K562 (cell line): ENCODE results near the gene PAAF1. TPM values are rescaled to one million over a fixed set of nuclear protein-coding genes. Genes with fewer than 3 reads are reported as not detected.

Source experiments
- FOXA1 ChIP-seq: fragments of 450-650 bp; IDR thresholded peaks from 2 replicates; pipeline ENCODE4 v1.6.1; 2016; ENCODE audit warnings: mild to moderate bottlenecking, borderline replicate concordance
- FOXM1 ChIP-seq, 2 experiments: fragments of 450-650 bp in 1 of 2; sonication (generic) in 1 of 2; formaldehyde crosslinking in 1 of 2; IDR thresholded peaks; 2 replicates each; pipeline versions ENCODE4 v1.6.1 to v1.9.0; 2017 to 2022; ENCODE audit warnings: low read depth in 2 of 2, mild to moderate bottlenecking in 2 of 2, missing genetic modification reagents in 1 of 2, moderate library complexity in 1 of 2
- GATAD2A ChIP-seq: fragments of 450-650 bp; IDR thresholded peaks from 2 replicates; pipeline ENCODE4 v1.6.1; 2017
- GTF2E2 ChIP-seq: fragments of 200-800 bp; sonication (Bioruptor generic); IDR thresholded peaks from 2 replicates; pipeline ENCODE4 v1.6.1; 2016; ENCODE audit warnings: missing genetic modification characterization, missing compliant biosample characterization
- HDAC1 ChIP-seq, 2 experiments: fragments of 450-650 bp; IDR thresholded peaks; 2 replicates each; pipeline ENCODE4 v1.6.1; 2016 to 2017; ENCODE audit warnings: inconsistent platforms in 1 of 2, mild to moderate bottlenecking in 1 of 2, moderate library complexity in 1 of 2
- KDM1A ChIP-seq, 2 experiments: fragments of 450-650 bp; IDR thresholded peaks; 2 replicates each; pipeline ENCODE4 v1.6.1; 2016; ENCODE audit warnings: mild to moderate bottlenecking in 2 of 2
- KLF16 ChIP-seq: IDR thresholded peaks from 2 replicates; pipeline ENCODE4 v1.6.1; 2016; ENCODE audit warnings: antibody characterized with exemption
- MAFG ChIP-seq: fragments of 450-650 bp; conservative IDR thresholded peaks from 2 replicates; pipeline ENCODE4 v1.6.1; 2016; ENCODE audit warnings: missing genetic modification characterization, missing compliant biosample characterization
- MNT ChIP-seq, 2 experiments: fragments of 450-650 bp; conservative IDR thresholded peaks; 2 replicates each; pipeline ENCODE4 v1.6.1; 2017; ENCODE audit warnings: mild to moderate bottlenecking in 2 of 2, moderate library complexity in 2 of 2
- MTA2 ChIP-seq: fragments of 450-650 bp; IDR thresholded peaks from 2 replicates; pipeline ENCODE4 v1.6.1; 2016; ENCODE audit warnings: low read depth
- NCOR1 ChIP-seq: fragments of 450-650 bp; IDR thresholded peaks from 2 replicates; pipeline ENCODE4 v1.6.1; 2016; ENCODE audit warnings: mild to moderate bottlenecking, moderate library complexity
- NFE2L1 ChIP-seq: fragments of 450-650 bp; IDR thresholded peaks from 2 replicates; pipeline ENCODE4 v1.6.1; 2016; ENCODE audit warnings: missing genetic modification characterization, low read depth, mild to moderate bottlenecking, missing compliant biosample characterization, moderate library complexity, borderline replicate concordance
- PML ChIP-seq: IDR thresholded peaks from 2 replicates; pipeline ENCODE4 v1.6.1; 2012; ENCODE audit warnings: low read length, inconsistent platforms
- POLR2AphosphoS2 ChIP-seq: IDR thresholded peaks from 2 replicates; pipeline ENCODE4 v1.6.1; 2012; ENCODE audit warnings: low read length, improper control_type of control experiment
- PYGO2 ChIP-seq: fragments of 450-650 bp; IDR thresholded peaks from 2 replicates; pipeline ENCODE4 v1.6.1; 2016; ENCODE audit warnings: mild to moderate bottlenecking, missing genetic modification characterization, moderate library complexity, missing compliant biosample characterization
- RCOR1 ChIP-seq, 2 experiments: IDR thresholded peaks; 2 replicates each; pipeline ENCODE4 v1.6.1; 2012; ENCODE audit warnings: low read depth in 2 of 2, low read length in 2 of 2, borderline replicate concordance in 1 of 2, improper control_type of control experiment in 1 of 2
- SMAD4 ChIP-seq: fragments of 250-450 bp; sonication (Bioruptor Pico); conservative IDR thresholded peaks from 2 replicates; pipeline ENCODE4 v1.8.0; 2021; ENCODE audit warnings: inconsistent platforms, mild to moderate bottlenecking, moderate library complexity
- SMARCA4 ChIP-seq: fragments of 450-650 bp; IDR thresholded peaks from 2 replicates; pipeline ENCODE4 v1.6.1; 2016
- SOX6 ChIP-seq: fragments of 450-650 bp; IDR thresholded peaks from 2 replicates; pipeline ENCODE4 v1.6.1; 2014; ENCODE audit warnings: mild to moderate bottlenecking
- SP1 ChIP-seq: sonication (generic); formaldehyde crosslinking; IDR thresholded peaks from 2 replicates; pipeline ENCODE4 v1.8.1; 2022; ENCODE audit warnings: mild to moderate bottlenecking, missing genetic modification reagents
- SRF ChIP-seq, 2 experiments: fragments of 250-450, 450-650 bp in 1 of 2; sonication (Bioruptor Pico) in 1 of 2; sonication (generic) in 1 of 2; formaldehyde crosslinking; IDR thresholded peaks; 2 replicates each; pipeline versions ENCODE4 v1.5.0 to v1.5.1; 2020 to 2022; ENCODE audit warnings: mild to moderate bottlenecking in 1 of 2, missing genetic modification reagents in 1 of 2
- TCF3 ChIP-seq: sonication (generic); formaldehyde crosslinking; IDR thresholded peaks from 2 replicates; pipeline ENCODE4 v1.4.0; 2020; ENCODE audit warnings: mild to moderate bottlenecking, missing genetic modification reagents
- TRIM24 ChIP-seq, 2 experiments: fragments of 450-650 bp; IDR thresholded peaks; 2 replicates each; pipeline ENCODE4 v1.6.1; 2016
- polyA plus RNA-seq, 8 experiments: library from polyadenylated mRNA; depleted of rRNA in 4 of 8; stranded (reverse) in 5 of 8; unstranded in 3 of 8; fragments of >200 nt; fragmentation: Nextera tagmentation in 2 of 8; fragmentation: Illumina TruSeq in 1 of 8; extraction: Ambion mirVana in 2 of 8; extraction: Trizol in 1 of 8; gene quantifications; 2 replicates each; pipeline versions ENCODE4 v1.2.1 to v1.2.3, GENCODE V29; 2011 to 2014; ENCODE audit warnings: inconsistent platforms in 1 of 8, missing spikeins in 1 of 8
- total RNA-seq, 7 experiments: library from RNA; depleted of rRNA in 6 of 7; stranded (reverse); fragments of >200 nt in 6 of 7; fragmentation: Illumina TruSeq in 2 of 7; extraction: Trizol in 2 of 7; gene quantifications; 2 replicates each; pipeline versions ENCODE4 v1.2.1 to v1.2.3, GENCODE V29; 2011 to 2021; ENCODE audit warnings: low replicate concordance in 1 of 7
- TF ChIP-seq, protein P1 (sequence below), 2 experiments: fragments of 250-450 bp in 1 of 2; fragments of 450-650 bp in 1 of 2; sonication (Bioruptor Pico) in 1 of 2; IDR thresholded peaks; 2 replicates each; pipeline versions ENCODE4 v1.6.1 to v1.8.0; 2016 to 2021; ENCODE audit warnings: mild to moderate bottlenecking in 2 of 2, moderate library complexity in 2 of 2, missing compliant biosample characterization in 1 of 2, missing genetic modification characterization in 1 of 2
- TF ChIP-seq, protein P2 (sequence below): IDR thresholded peaks from 2 replicates; pipeline ENCODE4 v1.6.1; 2014; ENCODE audit warnings: antibody characterized with exemption
- TF ChIP-seq, protein P3 (sequence below): fragments of 250-450 bp; sonication (Bioruptor Pico); IDR thresholded peaks from 2 replicates; pipeline ENCODE4 v1.8.0; 2022; ENCODE audit warnings: inconsistent platforms

The PAAF1 gene
- total and polyA plus RNA-seq, 9 of the 15 experiments (the other 6 are each of a cell fraction or from before 2014, with no cell fraction given) = 13.5 to 78.6 (median 23.3) TPM

DNA sequence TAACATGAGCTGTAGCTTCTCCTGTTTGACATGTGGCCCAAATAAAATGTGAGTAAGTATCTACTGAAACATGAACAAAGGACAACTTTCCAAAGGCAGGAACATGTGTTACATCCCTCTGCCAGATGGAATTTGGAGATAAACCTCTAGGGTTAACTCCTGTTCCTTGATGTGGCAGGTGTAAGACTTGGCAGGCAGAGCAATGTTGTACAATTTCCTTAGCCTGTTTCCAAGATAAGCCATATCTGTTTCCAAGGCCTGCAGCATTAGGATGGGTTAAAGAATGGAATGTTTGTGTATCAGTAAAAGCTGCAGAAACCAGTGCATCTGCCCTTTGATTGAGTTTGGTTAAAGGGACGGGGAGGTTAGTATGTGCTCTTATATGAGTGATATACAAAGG lies 65.2 kb downstream of the PAAF1 start (continued):
- TF ChIP-seq MNT (conservative IDR thresholded peaks at IDR 0.05) = peak in 1 of 2 experiments; percentile 27; a peak in 1 of 4 replicates
- no peak for TF ChIP-seq GATAD2A
- TF ChIP-seq MAFG = no peak
- 0 out of 2 replicates have a peak, but pooled peaks have one; percentile 23 for TF ChIP-seq SP1
- TF ChIP-seq KLF16 = peak; percentile 52
- peak; percentile 77 for TF ChIP-seq NCOR1
- TF ChIP-seq, protein P1, sequence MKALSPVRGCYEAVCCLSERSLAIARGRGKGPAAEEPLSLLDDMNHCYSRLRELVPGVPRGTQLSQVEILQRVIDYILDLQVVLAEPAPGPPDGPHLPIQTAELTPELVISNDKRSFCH (CRISPR knock-in tag; IDR thresholded peaks at IDR 0.05) = no peak
- TF ChIP-seq, protein P1 (tag; IDR thresholded peaks at IDR 0.05) = peak; percentile 74
- peak; percentile 66; the same call in 1 of the 2 replicates for TF ChIP-seq PML
- peak; percentile 80 for TF ChIP-seq SOX6
- 0 out of 2 replicates have a peak, but pooled peaks have one; percentile 21 for TF ChIP-seq PYGO2 (tag)
- TF ChIP-seq KDM1A (IDR thresholded peaks at IDR 0.05) = peak; percentile 73 to 80
- TF ChIP-seq TCF3 (CRISPR knock-in tag) = peak; percentile 92
- TF ChIP-seq SRF (CRISPR knock-in tag; IDR thresholded peaks at IDR 0.05) = no peak
- TF ChIP-seq SMAD4 (CRISPR knock-in tag) = peak; percentile 48; the same call in 1 of the 2 replicates
- peak; percentile 42 to 74; a peak in 3 of 4 replicates for TF ChIP-seq RCOR1 (IDR thresholded peaks at IDR 0.05; ENCODE audit: borderline replicate concordance in 1 of 2, low read depth in 2 of 2, low read length in 2 of 2)
- peak; percentile 75 to 86 for TF ChIP-seq TRIM24 (IDR thresholded peaks at IDR 0.05)
- 0 out of 2 replicates have a peak, but pooled peaks have one; percentile 16 for TF ChIP-seq SMARCA4
- TF ChIP-seq HDAC1 (IDR thresholded peaks at IDR 0.05) = peak in 1 of 2 experiments; percentile 65; a peak in 2 of 4 replicates
- TF ChIP-seq MTA2 = peak; percentile 86
- TF ChIP-seq, protein P2, sequence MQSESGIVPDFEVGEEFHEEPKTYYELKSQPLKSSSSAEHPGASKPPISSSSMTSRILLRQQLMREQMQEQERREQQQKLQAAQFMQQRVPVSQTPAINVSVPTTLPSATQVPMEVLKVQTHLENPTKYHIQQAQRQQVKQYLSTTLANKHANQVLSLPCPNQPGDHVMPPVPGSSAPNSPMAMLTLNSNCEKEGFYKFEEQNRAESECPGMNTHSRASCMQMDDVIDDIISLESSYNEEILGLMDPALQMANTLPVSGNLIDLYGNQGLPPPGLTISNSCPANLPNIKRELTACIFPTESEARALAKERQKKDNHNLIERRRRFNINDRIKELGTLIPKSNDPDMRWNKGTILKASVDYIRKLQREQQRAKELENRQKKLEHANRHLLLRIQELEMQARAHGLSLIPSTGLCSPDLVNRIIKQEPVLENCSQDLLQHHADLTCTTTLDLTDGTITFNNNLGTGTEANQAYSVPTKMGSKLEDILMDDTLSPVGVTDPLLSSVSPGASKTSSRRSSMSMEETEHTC = no peak
- no peak for TF ChIP-seq GTF2E2
- TF ChIP-seq POLR2AphosphoS2 = no peak
- TF ChIP-seq FOXA1 = no peak
- TF ChIP-seq, protein P3, sequence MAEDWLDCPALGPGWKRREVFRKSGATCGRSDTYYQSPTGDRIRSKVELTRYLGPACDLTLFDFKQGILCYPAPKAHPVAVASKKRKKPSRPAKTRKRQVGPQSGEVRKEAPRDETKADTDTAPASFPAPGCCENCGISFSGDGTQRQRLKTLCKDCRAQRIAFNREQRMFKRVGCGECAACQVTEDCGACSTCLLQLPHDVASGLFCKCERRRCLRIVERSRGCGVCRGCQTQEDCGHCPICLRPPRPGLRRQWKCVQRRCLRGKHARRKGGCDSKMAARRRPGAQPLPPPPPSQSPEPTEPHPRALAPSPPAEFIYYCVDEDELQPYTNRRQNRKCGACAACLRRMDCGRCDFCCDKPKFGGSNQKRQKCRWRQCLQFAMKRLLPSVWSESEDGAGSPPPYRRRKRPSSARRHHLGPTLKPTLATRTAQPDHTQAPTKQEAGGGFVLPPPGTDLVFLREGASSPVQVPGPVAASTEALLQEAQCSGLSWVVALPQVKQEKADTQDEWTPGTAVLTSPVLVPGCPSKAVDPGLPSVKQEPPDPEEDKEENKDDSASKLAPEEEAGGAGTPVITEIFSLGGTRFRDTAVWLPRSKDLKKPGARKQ = no peak
- peak; percentile 46; the same call in 1 of the 2 replicates for TF ChIP-seq FOXM1 (IDR thresholded peaks at IDR 0.05; ENCODE audit: low read depth)
- no peak for TF ChIP-seq FOXM1 (CRISPR knock-in tag; IDR thresholded peaks at IDR 0.05; ENCODE audit: low read depth)
- no peak for TF ChIP-seq NFE2L1 (tag)
